Right lobe of liver (tissue), 6 donors: Measurements from ENCODE around the gene PEX16. TPM values are rescaled to one million over a fixed set of nuclear protein-coding genes. Genes with fewer than 3 reads are reported as not detected.
"Not testable (repeated sequence)": the region's sequence is repeated elsewhere in the genome, so short reads cannot be mapped to it uniquely, and the experiment has no call there.

Experiments
- ATAC-seq, 4 donors: fragments of 200-7000 bp; cut with Tn5 transposase; one replicate each; pipeline ENCODE4 v1.9.1; 2020; ENCODE audit warnings: mild to moderate bottlenecking in 4 of 4, moderate library complexity in 4 of 4
- DNase-seq, 3 donors: peaks; one replicate each; pipeline ENCODE4 v3.0.0-alpha.2; 2020
- H3K27ac ChIP-seq, 3 donors: fragments of 200-600 bp; one replicate each; pipeline ENCODE4 v1.8.0; 2022
- H3K27me3 ChIP-seq, 2 donors: fragments of 200-600 bp; one replicate each; pipeline ENCODE4 v1.8.0; 2022
- H3K36me3 ChIP-seq, 4 donors: fragments of 200-600 bp; sonication (generic) in 1 of 4; one replicate each; pipeline versions ENCODE4 v1.5.1 to v1.8.0; 2017 to 2022; ENCODE audit warnings: control low read depth in 1 of 4
- H3K4me1 ChIP-seq, 4 donors: fragments of 200-600 bp; sonication (generic) in 1 of 4; one replicate each; pipeline versions ENCODE4 v1.5.1 to v1.8.0; 2017 to 2022; ENCODE audit warnings: control low read depth in 1 of 4
- H3K4me3 ChIP-seq, 3 donors: fragments of 200-600 bp; one replicate each; pipeline ENCODE4 v1.8.0; 2022
- H3K9me3 ChIP-seq, 4 donors: fragments of 200-600 bp; sonication (generic) in 1 of 4; one replicate each; pipeline versions ENCODE4 v1.5.1 to v1.8.0; 2017 to 2022; ENCODE audit warnings: control low read depth in 1 of 4
- CTCF ChIP-seq, 4 donors: fragments of 200-600 bp in 3 of 4; fragments of 450-650 bp in 1 of 4; IDR thresholded peaks; one replicate each; pipeline versions ENCODE4 v1.5.1 to v1.8.0; 2016 to 2022; ENCODE audit warnings: antibody characterized with exemption in 4 of 4, mild to moderate bottlenecking in 2 of 4
- POLR2A ChIP-seq: fragments of 450-650 bp; IDR thresholded peaks from one replicate; pipeline ENCODE4 v1.6.1; 2017; ENCODE audit warnings: antibody characterized with exemption, mild to moderate bottlenecking
- WGBS: methylation state at CpG from one replicate; pipeline ENCODE4 v1.1.6; 2018; ENCODE audit warnings: low coverage, low lambda C conversion rate; ENCODE audit not compliant: insufficient coverage; ENCODE audit errors: missing lambda C conversion rate; 5-methylcytosine and 5-hydroxymethylcytosine counted together
- intact Hi-C, 2 donors: fragments of 100-400 bp; cut with DNase I; formaldehyde crosslinking; loops; one replicate each; pipeline versions ENCODE4 v1.11.2 to v1.14.1; 2022
- total RNA-seq, 6 experiments: library from RNA; depleted of rRNA in 2 of 6; stranded (reverse); fragments of >200 nt in 2 of 6; fragmentation: NEBNext Ultra II Directional in 3 of 6; extraction: Animal tissue kit (Norgen Biotek cat#: 25700) in 3 of 6; gene quantifications; one replicate each; pipeline versions ENCODE4 v1.1.0 to v1.2.4, GENCODE V29; 2016 to 2023
- donor health status: DM: no; HTN: yes; CAD: no.
- donor health status: DM: no; HTN: no; CAD: no.
- donor health status: DM: no; HTN: no; CAD: no.
- donor health status: DM: no; HTN: yes; CAD: no.
- donor health status: DM: no; HTN: yes; CAD: no.

PEX16 gene
- total RNA-seq, 6 experiments from 2014 or later, result 17.9 to 36.7 (median 32.4) TPM

GRCh38 chr11:45904309-45904915 is 13.3 kb downstream of the PEX16 start:
- 67% methylated on average over 11 of the region's 15 CpGs for WGBS
- H3K27ac ChIP-seq, result no peak overlapping the region

GRCh38 chr11:45902452-45903380 is 15.0 kb downstream of the PEX16 start:
- no peaks in the 10 kb centered on the region for H3K36me3 ChIP-seq
- DNase-seq (no peak), ATAC-seq (no peak)
- peaks cover 0 to 5% (median 2%) of the 10 kb centered on the region in 4 donors for H3K4me1 ChIP-seq
- H3K4me3 ChIP-seq, result no peak overlapping the region
- TF ChIP-seq POLR2A (no peak), CTCF (IDR thresholded peaks at IDR 0.05) (no peak)
- H3K27ac ChIP-seq, result no peak overlapping the region
- intact Hi-C loops, result no loop called here
- no peaks in the 10 kb centered on the region for H3K27me3 ChIP-seq
- no peaks in the 10 kb centered on the region for H3K9me3 ChIP-seq
- 90% methylated on average over 8 of the region's 56 CpGs for WGBS

More at GRCh38 chr11:45904309-45904915, 13.3 kb downstream of the PEX16 start:
- H3K9me3 ChIP-seq, result no peaks in the 10 kb centered on the region
- TF ChIP-seq POLR2A, result no peak
- no peak for TF ChIP-seq CTCF (IDR thresholded peaks at IDR 0.05)
- H3K4me3 ChIP-seq, result no peak overlapping the region
- H3K27me3 ChIP-seq, result no peaks in the 10 kb centered on the region
- ATAC-seq (no peak), DNase-seq (no peak)
- intact Hi-C loops, result no loop called here
- H3K4me1 ChIP-seq, result peaks cover 0 to 2% (median under 1%) of the 10 kb centered on the region in 4 donors
- H3K36me3 ChIP-seq, result peaks cover 0 to 5% (median 0%) of the 10 kb centered on the region in 4 donors

GRCh38 chr11:45901626-45902025 is 16.1 kb downstream of the PEX16 start:
- Histone ChIP-seq H3K36me3 (no peaks in the 10 kb centered on the region), H3K4me1 (peaks cover 0 to 5% (median 2%) of the 10 kb centered on the region in 4 donors), H3K27me3 (no peaks in the 10 kb centered on the region), H3K4me3 (no peak overlapping the region), H3K9me3 (no peaks in the 10 kb centered on the region), H3K27ac (no peak overlapping the region)
- WGBS, result no CpG with 5 or more reads among the region's 6 CpGs
- ATAC-seq (no peak), DNase-seq (no peak)
- intact Hi-C loops, result no loop called here
- TF ChIP-seq POLR2A (no peak), CTCF (IDR thresholded peaks at IDR 0.05) (no peak)

GRCh38 chr11:45900916-45901617 is 16.6 kb downstream of the PEX16 start:
- intact Hi-C loops, result no loop called here
- Histone ChIP-seq H3K27me3 (no peaks in the 10 kb centered on the region), H3K36me3 (no peaks in the 10 kb centered on the region), H3K4me3 (no peak overlapping the region), H3K4me1 (peaks cover 0 to 5% (median 2%) of the 10 kb centered on the region in 4 donors), H3K9me3 (no peaks in the 10 kb centered on the region), H3K27ac (no peak overlapping the region)
- ATAC-seq (no peak), DNase-seq (no peak)
- TF ChIP-seq POLR2A (no peak), CTCF (IDR thresholded peaks at IDR 0.05) (no peak)
- 63% methylated on average over 3 of the region's 8 CpGs for WGBS

- DNase-seq, H3K27ac ChIP-seq, H3K9me3 ChIP-seq, intact Hi-C loops, H3K36me3 ChIP-seq, H3K27me3 ChIP-seq, H3K4me1 ChIP-seq: not testable (repeated sequence)
- peak; percentile 4 to 46 (median 23) for ATAC-seq
- peak overlapping the region; percentile 42 to 59 (median 50) for H3K4me3 ChIP-seq
- WGBS, result 24% methylated on average over 16 of the region's 59 CpGs
Measured at GRCh38 chr11:45900175-45900800, 17.4 kb downstream of the PEX16 start.
